HG02798 (cell line): ENCODE results near the gene FAM110A.
"Not testable (repeated sequence)": the region's sequence is repeated elsewhere in the genome, so short reads cannot be mapped to it uniquely, and the experiment has no call there.

Source experiments
- ATAC-seq: cut with Tn5 transposase; IDR thresholded peaks from one replicate; pipeline ENCODE4 v1.9.1; 2021; ENCODE audit warnings: mild to moderate bottlenecking; ENCODE audit not compliant: unreplicated experiment, poor library complexity

The FAM110A gene

GRCh38 chr20:833450-834150 lies at the start of gene FAM110A:
Gene FAM110A (plus strand): TSS chr20:833715. CDS start chr20:844805, 11,090 bp downstream.
- ATAC-seq, result peak; percentile 97

GRCh38 chr20:787825-788224 lies 45.7 kb upstream of the FAM110A start:
- ATAC-seq, result no peak

GRCh38 chr20:791056-791455 lies 42.5 kb upstream of the FAM110A start:
- no peak for ATAC-seq

GRCh38 chr20:792248-792647 lies 41.3 kb upstream of the FAM110A start:
- no peak for ATAC-seq

GRCh38 chr20:796921-797320 lies 36.6 kb upstream of the FAM110A start:
- no peak for ATAC-seq

- ATAC-seq, result not testable (repeated sequence)
Observed at GRCh38 chr20:798746-799145, 34.8 kb upstream of the FAM110A start.

- ATAC-seq, result not testable (repeated sequence)
Observed at GRCh38 chr20:800026-800425, 33.5 kb upstream of the FAM110A start.

- ATAC-seq, result no peak
Observed at GRCh38 chr20:801678-802077, 31.8 kb upstream of the FAM110A start.

GRCh38 chr20:805713-806112 lies 27.8 kb upstream of the FAM110A start:
- no peak for ATAC-seq

GRCh38 chr20:811776-812434 lies 21.6 kb upstream of the FAM110A start:
- ATAC-seq, result not testable (repeated sequence)

- not testable (repeated sequence) for ATAC-seq
Observed at GRCh38 chr20:812435-812814, 21.1 kb upstream of the FAM110A start.

GRCh38 chr20:813390-813789 lies 20.1 kb upstream of the FAM110A start:
- no peak for ATAC-seq

GRCh38 chr20:815226-815625 lies 18.3 kb upstream of the FAM110A start:
- no peak for ATAC-seq

GRCh38 chr20:815914-816606 lies 17.5 kb upstream of the FAM110A start:
- no peak for ATAC-seq

GRCh38 chr20:818001-818664 lies 15.4 kb upstream of the FAM110A start:
- no peak for ATAC-seq

- no peak for ATAC-seq
Observed at GRCh38 chr20:819680-820322, 13.7 kb upstream of the FAM110A start.

GRCh38 chr20:820323-820953 lies 13.1 kb upstream of the FAM110A start:
- ATAC-seq, result no peak

GRCh38 chr20:821046-821730 lies 12.3 kb upstream of the FAM110A start:
- ATAC-seq, result no peak

- no peak for ATAC-seq
Observed at GRCh38 chr20:821731-822065, 11.8 kb upstream of the FAM110A start.
